OCI-LY7 (cell line): Measurements from ENCODE around the gene PSMF1. TPM values are rescaled to one million over a fixed set of nuclear protein-coding genes. Genes with fewer than 3 reads are reported as not detected.

ENCODE experiments used
- BruUV-seq: library from RNA; stranded (reverse); fragments of 400-500 nt; replicated peaks from 2 replicates; lab custom pipeline; 2021; lab: Mats Ljungman, UMichigan
- CTCF ChIA-PET: fragments of 300-600 bp; sonication (Branson Sonifier 250); formaldehyde crosslinking; loops from one replicate; lab custom pipeline; 2022; ENCODE audit warnings: antibody characterized with exemption; ENCODE audit not compliant: unreplicated experiment; lab: Charles Lee
- POLR2A ChIA-PET: fragments of 300-600 bp; sonication (Branson Sonifier 250); formaldehyde crosslinking; loops from one replicate; lab custom pipeline; 2022; ENCODE audit warnings: antibody characterized with exemption; lab: Charles Lee
- DNase-seq: peaks from one replicate; pipeline ENCODE4 v3.0.0-alpha.2; 2015; ENCODE audit warnings: low spot score
- H2AFZ ChIP-seq: fragments of 200-600 bp; sonication (generic), shearing (Covaris generic); 2 replicates; pipeline ENCODE4 v1.6.1; 2014; ENCODE audit warnings: mild to moderate bottlenecking, antibody characterized with exemption, low read length, moderate library complexity
- H3K27ac ChIP-seq: fragments of 200-600 bp; sonication (generic); 2 replicates; pipeline ENCODE4 v1.5.1; 2014; ENCODE audit warnings: mixed run types, low read depth, mild to moderate bottlenecking, moderate library complexity, low read length, inconsistent platforms; ENCODE audit not compliant: poor library complexity, severe bottlenecking
- H3K36me3 ChIP-seq: fragments of 200-600 bp; sonication (generic); 2 replicates; pipeline ENCODE4 v1.6.1; 2014; ENCODE audit warnings: mild to moderate bottlenecking, antibody characterized with exemption, low read length, moderate library complexity, mixed read lengths; ENCODE audit not compliant: insufficient read depth
- H3K4me1 ChIP-seq: fragments of 200-600 bp; sonication (generic); 2 replicates; pipeline ENCODE4 v1.5.1; 2014; ENCODE audit warnings: mild to moderate bottlenecking, low read length; ENCODE audit not compliant: insufficient read depth, poor library complexity, severe bottlenecking
- H3K4me2 ChIP-seq: fragments of 200-600 bp; sonication (generic); 2 replicates; pipeline ENCODE4 v1.6.1; 2014; ENCODE audit warnings: mild to moderate bottlenecking, low read length
- H3K4me3 ChIP-seq: fragments of 200-600 bp; sonication (generic); 2 replicates; pipeline ENCODE4 v1.5.1; 2014; ENCODE audit warnings: mild to moderate bottlenecking, low read depth, low read length; ENCODE audit not compliant: poor library complexity, severe bottlenecking
- H3K79me2 ChIP-seq: fragments of 200-600 bp; sonication (generic); 2 replicates; pipeline ENCODE4 v1.6.1; 2016; ENCODE audit warnings: low read depth, mild to moderate bottlenecking, low read length, moderate library complexity, mixed read lengths; ENCODE audit not compliant: insufficient read depth
- H3K9me2 ChIP-seq: fragments of 200-600 bp; sonication (generic); 2 replicates; pipeline ENCODE4 v1.6.1; 2016; ENCODE audit warnings: mild to moderate bottlenecking, low read length, mixed read lengths; ENCODE audit not compliant: insufficient read depth
- H3K9me3 ChIP-seq: fragments of 200-600 bp; sonication (generic); 2 replicates; pipeline ENCODE4 v1.6.1; 2014; ENCODE audit warnings: mild to moderate bottlenecking, mixed run types, low read length, mixed read lengths
- H4K20me1 ChIP-seq: fragments of 200-600 bp; sonication (generic); 2 replicates; pipeline ENCODE4 v1.6.1; 2014; ENCODE audit warnings: mild to moderate bottlenecking, antibody characterized with exemption, low read length, moderate library complexity, mixed read lengths; ENCODE audit not compliant: insufficient read depth
- CTCF ChIP-seq: fragments of 200-600 bp; sonication (generic); conservative IDR thresholded peaks from 2 replicates; pipeline ENCODE4 v1.5.1; 2014; ENCODE audit warnings: mild to moderate bottlenecking, antibody characterized with exemption, low read length, moderate library complexity, mixed read lengths
- EZH2phosphoT487 ChIP-seq: fragments of 200-600 bp; sonication (generic); IDR thresholded peaks from 2 replicates; pipeline ENCODE4 v1.6.1; 2018; ENCODE audit warnings: low read depth, borderline replicate concordance, mild to moderate bottlenecking, mixed run types, antibody characterized with exemption, low read length, moderate library complexity, mixed read lengths
- intact Hi-C: fragments of 100-400 bp; cut with micrococcal nuclease; formaldehyde crosslinking; loops from one replicate; pipeline ENCODE4 v1.10.0; 2022; ENCODE audit not compliant: unreplicated experiment
- total RNA-seq, 2 experiments: library from RNA; depleted of rRNA in 1 of 2; stranded (reverse); fragments of >200 nt in 1 of 2; shearing (Covaris generic) in 1 of 2; gene quantifications; 2 replicates each; pipeline ENCODE4 v1.2.3, GENCODE V29; 2014 to 2022

Gene PSMF1
- total RNA-seq, 2 experiments from 2014 or later = 34.7 to 132 TPM

- H3K36me3 ChIP-seq = peaks cover 77% of the 10 kb centered on the region
- no peak overlapping the region for H3K4me2 ChIP-seq
- H3K9me3 ChIP-seq = no peaks in the 10 kb centered on the region
- no peaks in the 10 kb centered on the region for H3K79me2 ChIP-seq
- no peaks in the 10 kb centered on the region for H4K20me1 ChIP-seq
- H3K9me2 ChIP-seq = no peaks in the 10 kb centered on the region
- ChIA-PET CTCF (no interaction called here), POLR2A (no interaction called here)
- H2AFZ ChIP-seq = no peak overlapping the region
- H3K27ac ChIP-seq = no peak overlapping the region
- no peak overlapping the region for H3K4me3 ChIP-seq
- DNase-seq = no peak
- H3K4me1 ChIP-seq = no peaks in the 10 kb centered on the region
- BruUV-seq = no TSS peak
- intact Hi-C loops = no loop called here
- TF ChIP-seq CTCF (no peak), EZH2phosphoT487 (no peak)
These were observed 36.9 kb downstream of the PSMF1 start for GRCh38 chr20:1155342-1155741.

- intact Hi-C loops = no loop called here
- H3K4me2 ChIP-seq = no peak overlapping the region
- H3K4me1 ChIP-seq = no peaks in the 10 kb centered on the region
- H2AFZ ChIP-seq = no peak overlapping the region
- no peaks in the 10 kb centered on the region for H3K9me2 ChIP-seq
- H3K9me3 ChIP-seq = no peaks in the 10 kb centered on the region
- no peak overlapping the region for H3K4me3 ChIP-seq
- BruUV-seq = no TSS peak
- ChIA-PET POLR2A (no interaction called here), CTCF (no interaction called here)
- H3K79me2 ChIP-seq = no peaks in the 10 kb centered on the region
- DNase-seq = no peak
- no peaks in the 10 kb centered on the region for H4K20me1 ChIP-seq
- TF ChIP-seq CTCF = no peak
- no peak for TF ChIP-seq EZH2phosphoT487
- H3K36me3 ChIP-seq = peaks cover 72% of the 10 kb centered on the region
- H3K27ac ChIP-seq = no peak overlapping the region
These were observed 42.1 kb downstream of the PSMF1 start for GRCh38 chr20:1160496-1160895.

GRCh38 chr20:1160991-1161390, 42.6 kb downstream of the PSMF1 start:
- Histone ChIP-seq H3K4me3 (no peak overlapping the region), H3K27ac (no peak overlapping the region), H4K20me1 (no peaks in the 10 kb centered on the region), H2AFZ (no peak overlapping the region), H3K79me2 (no peaks in the 10 kb centered on the region), H3K4me1 (no peaks in the 10 kb centered on the region), H3K36me3 (peaks cover 72% of the 10 kb centered on the region), H3K9me2 (no peaks in the 10 kb centered on the region), H3K4me2 (no peak overlapping the region), H3K9me3 (no peaks in the 10 kb centered on the region)
- POLR2A ChIA-PET = interaction anchor here (0.6 kb wide), 1 partner anchor 89 kb away, joined by 3 read pairs; no protein-coding TSS in a partner anchor
- CTCF ChIA-PET = no interaction called here
- DNase-seq = no peak
- intact Hi-C loops = no loop called here
- BruUV-seq = no TSS peak
- TF ChIP-seq CTCF = no peak
- no peak for TF ChIP-seq EZH2phosphoT487
